Adrenal gland (tissue), 5 donors: Measurements from ENCODE around the gene NSD1.

ENCODE experiments used
- POLR2A ChIP-seq, 2 donors: fragments of 450-650 bp; IDR thresholded peaks; one replicate each; pipeline ENCODE4 v1.6.1; 2017; ENCODE audit warnings: antibody characterized with exemption in 2 of 2, mild to moderate bottlenecking in 2 of 2, moderate library complexity in 1 of 2
- TF ChIP-seq, protein P1 (sequence below), 6 experiments: fragments of 450-650 bp in 4 of 6; fragments of 200-600 bp in 2 of 6; sonication (generic) in 1 of 6; IDR thresholded peaks; 1 replicate in 5 of 6; 2 replicates in 1 of 6; pipeline versions ENCODE4 v1.5.1 to v1.8.0; 2016 to 2021; ENCODE audit warnings: antibody characterized with exemption in 6 of 6, mild to moderate bottlenecking in 2 of 6, moderate library complexity in 1 of 6
- donor health status: DM: no; HTN: no; CAD: no.

DNA sequence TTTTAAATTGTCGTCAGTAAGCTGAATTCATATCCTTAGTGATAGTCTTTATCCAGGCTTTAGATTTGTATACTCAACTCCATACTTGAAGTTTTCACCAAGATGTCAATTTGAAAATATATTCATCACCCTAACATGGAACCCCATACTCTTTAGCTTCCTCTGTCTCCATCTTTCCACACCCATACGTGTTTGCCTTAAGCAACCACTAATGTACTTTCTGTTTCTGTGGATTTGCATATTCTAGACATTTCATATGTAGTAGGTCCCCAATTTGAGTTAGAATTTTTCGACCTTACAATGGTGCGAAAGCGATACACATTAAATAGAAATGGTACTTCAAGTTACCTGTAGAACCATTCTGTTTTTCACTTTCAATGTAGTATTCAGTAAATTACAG, 65.2 kb downstream of the NSD1 start:
- TF ChIP-seq, protein P1, sequence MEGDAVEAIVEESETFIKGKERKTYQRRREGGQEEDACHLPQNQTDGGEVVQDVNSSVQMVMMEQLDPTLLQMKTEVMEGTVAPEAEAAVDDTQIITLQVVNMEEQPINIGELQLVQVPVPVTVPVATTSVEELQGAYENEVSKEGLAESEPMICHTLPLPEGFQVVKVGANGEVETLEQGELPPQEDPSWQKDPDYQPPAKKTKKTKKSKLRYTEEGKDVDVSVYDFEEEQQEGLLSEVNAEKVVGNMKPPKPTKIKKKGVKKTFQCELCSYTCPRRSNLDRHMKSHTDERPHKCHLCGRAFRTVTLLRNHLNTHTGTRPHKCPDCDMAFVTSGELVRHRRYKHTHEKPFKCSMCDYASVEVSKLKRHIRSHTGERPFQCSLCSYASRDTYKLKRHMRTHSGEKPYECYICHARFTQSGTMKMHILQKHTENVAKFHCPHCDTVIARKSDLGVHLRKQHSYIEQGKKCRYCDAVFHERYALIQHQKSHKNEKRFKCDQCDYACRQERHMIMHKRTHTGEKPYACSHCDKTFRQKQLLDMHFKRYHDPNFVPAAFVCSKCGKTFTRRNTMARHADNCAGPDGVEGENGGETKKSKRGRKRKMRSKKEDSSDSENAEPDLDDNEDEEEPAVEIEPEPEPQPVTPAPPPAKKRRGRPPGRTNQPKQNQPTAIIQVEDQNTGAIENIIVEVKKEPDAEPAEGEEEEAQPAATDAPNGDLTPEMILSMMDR (IDR thresholded peaks at IDR 0.05): no peak
- TF ChIP-seq POLR2A (IDR thresholded peaks at IDR 0.05): no peak
